Left renal cortex interstitium (tissue), 4 donors: ENCODE results near the gene IER5. TPM values are rescaled to one million over a fixed set of nuclear protein-coding genes. Genes with fewer than 3 reads are reported as not detected.

ENCODE experiments used
- DNase-seq, 4 donors: peaks; one replicate each; pipeline ENCODE4 v3.0.0-alpha.2; 2013; ENCODE audit warnings: low read depth in 4 of 4, low spot score in 2 of 4, missing footprints in 1 of 4
- polyA plus RNA-seq, 4 donors: library from polyadenylated mRNA; unstranded; fragments of 120-200 nt; gene quantifications; one replicate each; pipeline ENCODE4 v1.2.1, GENCODE V29; 2013; ENCODE audit not compliant: insufficient read length in 4 of 4

Gene IER5
- polyA plus RNA-seq, 4 donors, result 5.8 to 7.9 (median 6.3) TPM

GRCh38 chr1:181128592-181129497, 40.3 kb downstream of the IER5 start:
- DNase-seq, result no peak

GRCh38 chr1:181129771-181130606, 41.5 kb downstream of the IER5 start:
- no peak for DNase-seq

- DNase-seq, result no peak
Measured at GRCh38 chr1:181131255-181131941, 42.9 kb downstream of the IER5 start.

- DNase-seq, result no peak
Measured at GRCh38 chr1:181133441-181133951, 45.0 kb downstream of the IER5 start.

- no peak for DNase-seq
Measured at GRCh38 chr1:181133969-181134418, 45.5 kb downstream of the IER5 start.

GRCh38 chr1:181134543-181135436, 46.3 kb downstream of the IER5 start:
- no peak for DNase-seq

GRCh38 chr1:181135437-181135731, 46.9 kb downstream of the IER5 start:
- no peak for DNase-seq

GRCh38 chr1:181135815-181136737, 47.6 kb downstream of the IER5 start:
- DNase-seq, result no peak

GRCh38 chr1:181136738-181137122, 48.2 kb downstream of the IER5 start:
- DNase-seq, result no peak

- no peak for DNase-seq
Measured at GRCh38 chr1:181137217-181137743, 48.8 kb downstream of the IER5 start.

GRCh38 chr1:181139631-181140061, 51.1 kb downstream of the IER5 start:
- no peak for DNase-seq

GRCh38 chr1:181140398-181140797, 51.9 kb downstream of the IER5 start:
- no peak for DNase-seq

GRCh38 chr1:181140891-181141290, 52.4 kb downstream of the IER5 start:
- no peak for DNase-seq

- DNase-seq, result no peak
Measured at GRCh38 chr1:181141431-181141910, 53.0 kb downstream of the IER5 start.
